Hepatocyte (in vitro differentiated cells): ENCODE results near the gene PDLIM5. TPM values are rescaled to one million over a fixed set of nuclear protein-coding genes. Genes with fewer than 3 reads are reported as not detected.

ENCODE experiments used
- DNase-seq: peaks from one replicate; pipeline ENCODE4 v3.0.0-alpha.2; 2016; ENCODE audit warnings: low spot score
- H2AFZ ChIP-seq: fragments of 200-600 bp; sonication (generic); 2 replicates; pipeline ENCODE4 v1.6.0; 2016; ENCODE audit warnings: antibody characterized with exemption, mild to moderate bottlenecking
- H3K27ac ChIP-seq: fragments of 200-600 bp; sonication (generic); 2 replicates; pipeline ENCODE4 v1.5.1; 2016; ENCODE audit warnings: mild to moderate bottlenecking
- H3K27me3 ChIP-seq: fragments of 200-600 bp; sonication (generic); 2 replicates; pipeline ENCODE4 v1.6.1; 2016
- H3K36me3 ChIP-seq: fragments of 200-600 bp; sonication (generic); replicated peaks from 2 replicates; pipeline ENCODE4 v1.5.1; 2016; ENCODE audit warnings: low read depth; ENCODE audit not compliant: insufficient read depth
- H3K4me1 ChIP-seq: fragments of 200-600 bp; sonication (generic); 2 replicates; pipeline ENCODE4 v1.5.1; 2016; ENCODE audit warnings: mild to moderate bottlenecking, moderate library complexity; ENCODE audit not compliant: insufficient read depth
- H3K4me2 ChIP-seq: fragments of 200-600 bp; sonication (generic); 2 replicates; pipeline ENCODE4 v1.6.0; 2016
- H3K4me3 ChIP-seq: fragments of 200-600 bp; sonication (generic); 2 replicates; pipeline ENCODE4 v1.5.1; 2016; ENCODE audit warnings: mild to moderate bottlenecking
- H3K79me2 ChIP-seq: fragments of 200-600 bp; sonication (generic); 2 replicates; pipeline ENCODE4 v1.6.0; 2017; ENCODE audit warnings: mild to moderate bottlenecking
- H3K9me2 ChIP-seq: fragments of 200-600 bp; sonication (generic); replicated peaks from 2 replicates; pipeline ENCODE4 v1.6.0; 2017; ENCODE audit warnings: mild to moderate bottlenecking; ENCODE audit not compliant: insufficient read depth
- H3K9me3 ChIP-seq: fragments of 200-600 bp; sonication (generic); 2 replicates; pipeline ENCODE4 v1.5.1; 2016; ENCODE audit warnings: low read depth, mild to moderate bottlenecking
- H4K20me1 ChIP-seq: fragments of 200-600 bp; sonication (generic); 2 replicates; pipeline ENCODE4 v1.6.0; 2016; ENCODE audit warnings: mild to moderate bottlenecking; ENCODE audit not compliant: insufficient read depth, poor library complexity, severe bottlenecking
- EZH2 ChIP-seq: fragments of 200-600 bp; sonication (generic); IDR thresholded peaks from 2 replicates; pipeline ENCODE4 v1.6.1; 2016; ENCODE audit warnings: antibody characterized with exemption, mild to moderate bottlenecking, borderline replicate concordance
- EZH2phosphoT487 ChIP-seq: fragments of 200-600 bp; sonication (generic); IDR thresholded peaks from one replicate; pipeline ENCODE4 v1.6.1; 2018; ENCODE audit warnings: antibody characterized with exemption, mild to moderate bottlenecking, low read depth, moderate library complexity; ENCODE audit not compliant: unreplicated experiment, severe bottlenecking
- WGBS: methylation state at CpG from one replicate; pipeline ENCODE4 v1.1.6; 2016; ENCODE audit warnings: low lambda C conversion rate; ENCODE audit errors: missing lambda C conversion rate; 5-methylcytosine and 5-hydroxymethylcytosine counted together
- polyA plus RNA-seq: library from polyadenylated mRNA; unstranded; fragments of >200 nt; fragmentation: Nextera tagmentation; extraction: Ambion mirVana; gene quantifications from 2 replicates; pipeline ENCODE4 v1.2.1, GENCODE V29; 2016
- total RNA-seq: library from RNA; depleted of rRNA; stranded (reverse); fragments of >200 nt; gene quantifications from 2 replicates; pipeline ENCODE4 v1.2.3, GENCODE V29; 2014
- TF ChIP-seq, protein P1 (sequence below): fragments of 200-600 bp; sonication (generic); IDR thresholded peaks from 2 replicates; pipeline ENCODE4 v1.5.1; 2016; ENCODE audit warnings: antibody characterized with exemption, mild to moderate bottlenecking; ENCODE audit not compliant: poor library complexity

Gene PDLIM5
- total and polyA plus RNA-seq, 2 experiments from 2014 or later: 97.1 to 121 TPM

DNA sequence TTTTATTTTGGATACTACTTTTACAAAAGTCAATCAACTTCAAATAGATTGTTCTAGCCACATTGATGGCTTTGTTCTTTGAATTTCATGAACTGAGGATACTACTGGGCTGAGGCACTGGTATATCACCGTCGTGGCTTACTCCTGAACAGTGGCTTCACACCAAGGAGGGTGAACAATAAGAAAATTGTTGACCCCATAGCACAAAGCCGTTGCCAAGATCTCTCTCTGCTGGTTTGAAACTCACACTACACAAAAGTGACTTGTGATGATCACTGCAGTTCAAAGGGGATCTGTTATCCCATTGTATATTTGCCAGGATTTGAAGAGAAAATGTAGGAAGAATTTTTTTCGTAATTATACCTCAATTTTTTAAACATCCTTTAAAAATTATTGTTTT is 119.6 kb downstream of the PDLIM5 start:
- no peak for DNase-seq
- H3K9me3 ChIP-seq: no peaks in the 10 kb centered on the region
- whole genome bisulfite sequencing: 83% methylated on average over 4 of the region's 4 CpGs
- no peaks in the 10 kb centered on the region for H3K9me2 ChIP-seq
- no peak overlapping the region for H3K4me3 ChIP-seq
- TF ChIP-seq EZH2phosphoT487 (no peak), EZH2 (no peak)
- TF ChIP-seq, protein P1, sequence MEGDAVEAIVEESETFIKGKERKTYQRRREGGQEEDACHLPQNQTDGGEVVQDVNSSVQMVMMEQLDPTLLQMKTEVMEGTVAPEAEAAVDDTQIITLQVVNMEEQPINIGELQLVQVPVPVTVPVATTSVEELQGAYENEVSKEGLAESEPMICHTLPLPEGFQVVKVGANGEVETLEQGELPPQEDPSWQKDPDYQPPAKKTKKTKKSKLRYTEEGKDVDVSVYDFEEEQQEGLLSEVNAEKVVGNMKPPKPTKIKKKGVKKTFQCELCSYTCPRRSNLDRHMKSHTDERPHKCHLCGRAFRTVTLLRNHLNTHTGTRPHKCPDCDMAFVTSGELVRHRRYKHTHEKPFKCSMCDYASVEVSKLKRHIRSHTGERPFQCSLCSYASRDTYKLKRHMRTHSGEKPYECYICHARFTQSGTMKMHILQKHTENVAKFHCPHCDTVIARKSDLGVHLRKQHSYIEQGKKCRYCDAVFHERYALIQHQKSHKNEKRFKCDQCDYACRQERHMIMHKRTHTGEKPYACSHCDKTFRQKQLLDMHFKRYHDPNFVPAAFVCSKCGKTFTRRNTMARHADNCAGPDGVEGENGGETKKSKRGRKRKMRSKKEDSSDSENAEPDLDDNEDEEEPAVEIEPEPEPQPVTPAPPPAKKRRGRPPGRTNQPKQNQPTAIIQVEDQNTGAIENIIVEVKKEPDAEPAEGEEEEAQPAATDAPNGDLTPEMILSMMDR: no peak
- no peak overlapping the region for H3K27ac ChIP-seq
- no peaks in the 10 kb centered on the region for H3K27me3 ChIP-seq
- no peaks in the 10 kb centered on the region for H3K4me1 ChIP-seq
- peaks cover 43% of the 10 kb centered on the region for H3K79me2 ChIP-seq
- H2AFZ ChIP-seq: no peak overlapping the region
- H3K36me3 ChIP-seq: no peaks in the 10 kb centered on the region
- no peak overlapping the region for H3K4me2 ChIP-seq
- no peaks in the 10 kb centered on the region for H4K20me1 ChIP-seq

DNA sequence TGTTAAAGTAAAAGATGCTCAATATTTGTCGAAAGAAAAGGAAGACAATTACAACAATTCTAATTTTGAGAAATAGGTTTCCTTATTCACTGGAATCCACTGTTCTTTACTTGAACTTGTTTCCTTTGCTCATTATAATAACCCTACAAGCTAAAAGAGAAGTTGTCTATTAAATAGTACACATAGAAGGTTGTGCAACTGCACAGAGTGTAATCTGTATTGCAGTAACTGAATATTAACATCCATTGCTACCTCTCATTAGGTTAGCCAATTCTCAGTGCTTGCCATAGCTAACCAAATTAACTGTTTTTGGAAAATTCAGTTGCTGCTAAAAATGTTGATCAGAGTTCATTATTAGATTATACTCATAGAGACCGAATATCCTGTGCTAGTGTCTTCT is 120.0 kb downstream of the PDLIM5 start:
- H2AFZ ChIP-seq: no peak overlapping the region
- WGBS: 94% methylated on average over 2 of the region's 2 CpGs
- H3K4me3 ChIP-seq: no peak overlapping the region
- no peaks in the 10 kb centered on the region for H3K27me3 ChIP-seq
- no peak for DNase-seq
- no peak for TF ChIP-seq EZH2phosphoT487
- no peaks in the 10 kb centered on the region for H3K9me3 ChIP-seq
- no peaks in the 10 kb centered on the region for H3K36me3 ChIP-seq
- peaks cover 42% of the 10 kb centered on the region for H3K79me2 ChIP-seq
- no peaks in the 10 kb centered on the region for H4K20me1 ChIP-seq
- no peak overlapping the region for H3K4me2 ChIP-seq
- no peaks in the 10 kb centered on the region for H3K4me1 ChIP-seq
- H3K27ac ChIP-seq: no peak overlapping the region
- no peaks in the 10 kb centered on the region for H3K9me2 ChIP-seq

GRCh38 chr4:94574050-94574449 is 122.3 kb downstream of the PDLIM5 start:
- H3K4me3 ChIP-seq: no peak overlapping the region
- no peaks in the 10 kb centered on the region for H3K9me2 ChIP-seq
- H3K9me3 ChIP-seq: no peaks in the 10 kb centered on the region
- no peak overlapping the region for H3K4me2 ChIP-seq
- H3K4me1 ChIP-seq: no peaks in the 10 kb centered on the region
- no peaks in the 10 kb centered on the region for H3K36me3 ChIP-seq
- no peak overlapping the region for H3K27ac ChIP-seq
- H2AFZ ChIP-seq: no peak overlapping the region
- DNase-seq: no peak
- H4K20me1 ChIP-seq: no peaks in the 10 kb centered on the region
- no peaks in the 10 kb centered on the region for H3K27me3 ChIP-seq
- TF ChIP-seq EZH2phosphoT487: no peak
- no peak for TF ChIP-seq EZH2
- TF ChIP-seq, protein P1: no peak
- peaks cover 28% of the 10 kb centered on the region for H3K79me2 ChIP-seq
- WGBS: 94% methylated on average over 9 of the region's 9 CpGs

- Histone ChIP-seq H3K4me1 (no peaks in the 10 kb centered on the region), H3K4me2 (no peak overlapping the region), H3K27ac (no peak overlapping the region), H3K79me2 (peaks cover 22% of the 10 kb centered on the region), H2AFZ (no peak overlapping the region), H3K9me2 (no peaks in the 10 kb centered on the region), H3K9me3 (no peaks in the 10 kb centered on the region), H4K20me1 (no peaks in the 10 kb centered on the region), H3K36me3 (no peaks in the 10 kb centered on the region), H3K27me3 (no peaks in the 10 kb centered on the region), H3K4me3 (no peak overlapping the region)
- 99% methylated on average over 3 of the region's 3 CpGs for WGBS
- no peak for DNase-seq
- TF ChIP-seq EZH2phosphoT487: no peak
- TF ChIP-seq, protein P1: no peak
- no peak for TF ChIP-seq EZH2
These were observed 122.9 kb downstream of the PDLIM5 start for GRCh38 chr4:94574616-94575015.
